HFFc6 (cell line): ENCODE data around the gene RAB29. TPM values are rescaled to one million over a fixed set of nuclear protein-coding genes. Genes with fewer than 3 reads are reported as not detected.

Experiments used
- DNase-seq: peaks from one replicate; pipeline ENCODE4 v3.0.0-alpha.2; 2018
- H3K27ac Mint-ChIP-seq: 2 replicates; pipeline ENCODE4 v1.8.0; 2020; ENCODE audit warnings: mild to moderate bottlenecking, mixed read lengths
- H3K27me3 Mint-ChIP-seq: 2 replicates; pipeline ENCODE4 v1.8.0; 2021; ENCODE audit warnings: mild to moderate bottlenecking, moderate library complexity, mixed read lengths; ENCODE audit not compliant: insufficient read depth
- H3K36me3 Mint-ChIP-seq: 2 replicates; pipeline ENCODE4 v1.8.0; 2021; ENCODE audit warnings: low read depth, mixed read lengths
- H3K4me1 Mint-ChIP-seq: 2 replicates; pipeline ENCODE4 v1.8.0; 2020; ENCODE audit warnings: low read depth, mixed read lengths
- H3K4me3 Mint-ChIP-seq: 2 replicates; pipeline ENCODE4 v1.8.0; 2020; ENCODE audit warnings: mild to moderate bottlenecking, moderate library complexity, mixed read lengths
- H3K9me3 Mint-ChIP-seq: 2 replicates; pipeline ENCODE4 v1.8.0; 2020; ENCODE audit warnings: mild to moderate bottlenecking, mixed read lengths
- CTCF ChIP-seq: fragments of 200-600 bp; sonication (generic); IDR thresholded peaks from 2 replicates; pipeline ENCODE4 v1.5.0; 2021; ENCODE audit warnings: antibody characterized with exemption, mild to moderate bottlenecking
- total RNA-seq, 6 experiments: library from RNA; stranded (reverse); fragmentation: NEBNext Ultra II Directional; extraction: Animal tissue kit (Norgen Biotek cat#: 25700); gene quantifications; 2 replicates in 1 of 6; 3 replicates in 5 of 6; pipeline ENCODE4 v1.2.3, GENCODE V29; 2021

The RAB29 gene
- total RNA-seq, 6 experiments from 2014 or later = 10.6 to 13.0 (median 11.5) TPM

- Mint-ChIP-seq H3K27ac (no peak overlapping the region), H3K9me3 (no peaks in the 10 kb centered on the region), H3K27me3 (peaks cover 12% of the 10 kb centered on the region), H3K36me3 (no peaks in the 10 kb centered on the region), H3K4me1 (peaks cover 11% of the 10 kb centered on the region), H3K4me3 (no peak overlapping the region)
- TF ChIP-seq CTCF = no peak
- DNase-seq = no peak
Measured at GRCh38 chr1:205817364-205817763, 42.1 kb upstream of the RAB29 start.

GRCh38 chr1:205813755-205814058 is 38.4 kb upstream of the RAB29 start:
- H3K9me3 Mint-ChIP-seq = no peaks in the 10 kb centered on the region
- H3K27ac Mint-ChIP-seq = peak overlapping the region; percentile 88
- H3K36me3 Mint-ChIP-seq = peaks cover 9% of the 10 kb centered on the region
- peak overlapping the region; percentile 92 for H3K4me3 Mint-ChIP-seq
- peaks cover 5% of the 10 kb centered on the region for H3K27me3 Mint-ChIP-seq
- no peak for DNase-seq
- TF ChIP-seq CTCF = no peak
- peaks cover 36% of the 10 kb centered on the region for H3K4me1 Mint-ChIP-seq

GRCh38 chr1:205812878-205813754 is 37.8 kb upstream of the RAB29 start, which contains the start of gene SLC41A1:
SLC41A1 (minus strand) TSS chr1:205813198; CDS start chr1:205810441, 2,757 bp downstream.
- DNase-seq = peak; percentile 85
- Mint-ChIP-seq H3K4me3 (peak within 1 kb of the TSS; percentile 92), H3K9me3 (no peaks in the 10 kb centered on the region), H3K27ac (peak within 1 kb of the TSS; percentile 88), H3K36me3 (peaks cover 15% of the 10 kb centered on the region), H3K27me3 (peaks cover 5% of the 10 kb centered on the region), H3K4me1 (peaks cover 36% of the 10 kb centered on the region)
- no peak for TF ChIP-seq CTCF

GRCh38 chr1:205812271-205812877 is 37.1 kb upstream of the RAB29 start:
- Mint-ChIP-seq H3K27ac (peak overlapping the region; percentile 60), H3K9me3 (no peaks in the 10 kb centered on the region), H3K4me3 (peak overlapping the region; percentile 92), H3K4me1 (peaks cover 36% of the 10 kb centered on the region), H3K27me3 (peaks cover 4% of the 10 kb centered on the region), H3K36me3 (peaks cover 15% of the 10 kb centered on the region)
- no peak for TF ChIP-seq CTCF
- no peak for DNase-seq

GRCh38 chr1:205811660-205812059 is 36.4 kb upstream of the RAB29 start:
- peaks cover 15% of the 10 kb centered on the region for H3K36me3 Mint-ChIP-seq
- H3K27ac Mint-ChIP-seq = peak overlapping the region; percentile 60; the same call in 1 of the 2 replicates
- H3K4me1 Mint-ChIP-seq = peaks cover 36% of the 10 kb centered on the region
- peaks cover 4% of the 10 kb centered on the region for H3K27me3 Mint-ChIP-seq
- no peak for TF ChIP-seq CTCF
- peak overlapping the region; percentile 92 for H3K4me3 Mint-ChIP-seq
- DNase-seq = no peak
- H3K9me3 Mint-ChIP-seq = no peaks in the 10 kb centered on the region
